ENCODE measurements around the gene GIPR. TPM values are rescaled to one million over a fixed set of nuclear protein-coding genes. Genes with fewer than 3 reads are reported as not detected.

The GIPR gene
- total RNA-seq, 4 donors from 2014 or later, result 0.98 TPM; not detected in 3

DNA sequence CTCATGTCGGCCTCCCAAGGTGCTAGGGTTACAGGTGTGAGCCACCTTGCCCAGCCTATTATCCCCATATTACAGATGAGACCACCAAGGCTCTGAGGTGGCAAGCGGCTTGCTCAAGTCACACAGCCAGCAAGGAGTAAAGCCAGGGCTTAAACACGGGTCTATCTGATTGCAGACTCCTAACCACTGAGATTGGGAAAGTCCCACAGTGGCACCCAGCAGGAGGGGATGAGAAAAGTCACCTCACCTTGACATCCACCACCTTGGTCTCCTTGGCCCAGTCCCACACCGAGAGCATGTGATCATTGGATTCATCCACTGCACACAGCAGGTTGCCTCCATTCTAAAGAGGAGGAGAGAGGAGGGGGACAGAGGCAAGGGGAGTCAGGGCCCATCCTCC lies 38.3 kb upstream of the GIPR start:
- DNase-seq, result no peak
- Histone ChIP-seq H3K4me1 (no peaks in the 10 kb centered on the region), H3K27ac (no peak overlapping the region), H3K36me3 (no peaks in the 10 kb centered on the region), H3K9me3 (no peaks in the 10 kb centered on the region), H3K4me3 (no peak overlapping the region), H3K27me3 (no peaks in the 10 kb centered on the region)
- no peak for TF ChIP-seq POLR2A (IDR thresholded peaks at IDR 0.05)
- TF ChIP-seq, protein P1, sequence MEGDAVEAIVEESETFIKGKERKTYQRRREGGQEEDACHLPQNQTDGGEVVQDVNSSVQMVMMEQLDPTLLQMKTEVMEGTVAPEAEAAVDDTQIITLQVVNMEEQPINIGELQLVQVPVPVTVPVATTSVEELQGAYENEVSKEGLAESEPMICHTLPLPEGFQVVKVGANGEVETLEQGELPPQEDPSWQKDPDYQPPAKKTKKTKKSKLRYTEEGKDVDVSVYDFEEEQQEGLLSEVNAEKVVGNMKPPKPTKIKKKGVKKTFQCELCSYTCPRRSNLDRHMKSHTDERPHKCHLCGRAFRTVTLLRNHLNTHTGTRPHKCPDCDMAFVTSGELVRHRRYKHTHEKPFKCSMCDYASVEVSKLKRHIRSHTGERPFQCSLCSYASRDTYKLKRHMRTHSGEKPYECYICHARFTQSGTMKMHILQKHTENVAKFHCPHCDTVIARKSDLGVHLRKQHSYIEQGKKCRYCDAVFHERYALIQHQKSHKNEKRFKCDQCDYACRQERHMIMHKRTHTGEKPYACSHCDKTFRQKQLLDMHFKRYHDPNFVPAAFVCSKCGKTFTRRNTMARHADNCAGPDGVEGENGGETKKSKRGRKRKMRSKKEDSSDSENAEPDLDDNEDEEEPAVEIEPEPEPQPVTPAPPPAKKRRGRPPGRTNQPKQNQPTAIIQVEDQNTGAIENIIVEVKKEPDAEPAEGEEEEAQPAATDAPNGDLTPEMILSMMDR (IDR thresholded peaks at IDR 0.05), result no peak
- intact Hi-C loops (cut with DNase I; ENCODE audit: low total_unique reads), result no loop called here

DNA sequence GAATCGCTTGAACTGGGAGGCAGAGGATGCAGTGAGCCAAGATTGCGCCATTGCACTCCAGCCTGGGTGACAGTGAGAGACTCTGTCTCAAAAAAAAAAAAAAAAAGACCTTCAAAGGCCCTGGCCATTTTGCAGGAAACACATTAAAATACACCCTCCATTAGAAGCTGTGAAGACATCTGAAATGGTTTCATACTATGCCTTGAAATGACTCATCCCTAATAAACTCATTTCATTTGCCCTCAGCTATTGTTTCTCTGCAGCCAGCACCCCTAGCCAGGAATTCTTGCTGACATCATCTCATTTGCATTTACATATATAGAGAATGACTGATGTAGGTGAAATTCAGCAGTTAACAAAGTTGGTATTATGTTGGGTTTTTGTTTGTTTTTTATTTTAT lies 37.6 kb upstream of the GIPR start:
- TF ChIP-seq POLR2A (IDR thresholded peaks at IDR 0.05), result no peak
- TF ChIP-seq, protein P1 (IDR thresholded peaks at IDR 0.05), result no peak
- Histone ChIP-seq H3K36me3 (no peaks in the 10 kb centered on the region), H3K27ac (no peak overlapping the region), H3K9me3 (no peaks in the 10 kb centered on the region), H3K4me1 (no peaks in the 10 kb centered on the region), H3K27me3 (no peaks in the 10 kb centered on the region), H3K4me3 (no peak overlapping the region)
- intact Hi-C loops (cut with DNase I; ENCODE audit: low total_unique reads), result no loop called here
- DNase-seq, result no peak

DNA sequence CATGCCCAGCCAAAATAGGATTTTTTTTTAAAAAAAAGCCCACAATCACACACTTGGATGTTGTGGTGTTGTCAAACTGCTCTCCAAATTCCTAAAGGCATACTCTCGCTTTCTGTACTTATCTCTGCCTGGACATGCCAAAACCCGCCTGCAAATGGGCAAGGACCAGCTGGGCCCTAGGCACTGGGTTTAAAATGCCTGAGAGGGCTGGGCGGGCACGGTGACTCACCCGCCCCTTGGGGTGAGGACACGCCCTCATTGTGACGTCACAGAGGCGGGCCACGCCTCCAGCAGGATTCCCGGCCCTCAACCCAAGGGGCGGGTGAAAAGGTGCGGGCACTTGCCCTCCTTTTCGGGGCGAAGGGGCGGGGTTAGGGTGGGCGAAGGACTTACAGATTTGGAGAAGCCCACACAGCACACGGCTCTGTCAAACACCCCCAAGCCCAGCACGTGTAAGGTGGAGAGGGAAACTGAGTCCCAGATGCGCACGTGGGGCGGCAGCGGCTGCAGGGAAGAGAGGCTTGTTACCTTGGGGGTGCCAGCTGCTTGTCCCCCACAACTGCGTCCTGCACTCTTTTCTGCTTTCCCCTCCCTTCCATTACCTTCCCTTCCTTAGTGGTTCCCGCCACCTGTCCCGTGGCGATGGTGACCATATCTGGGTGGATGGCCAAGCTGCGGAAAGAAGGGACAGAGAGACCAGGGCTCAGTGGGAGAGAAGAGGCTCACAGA lies 35.4 kb upstream of the GIPR start:
- Histone ChIP-seq H3K27me3 (no peaks in the 10 kb centered on the region), H3K4me3 (no peak overlapping the region), H3K27ac (no peak overlapping the region), H3K9me3 (no peaks in the 10 kb centered on the region), H3K36me3 (no peaks in the 10 kb centered on the region), H3K4me1 (no peaks in the 10 kb centered on the region)
- TF ChIP-seq POLR2A (IDR thresholded peaks at IDR 0.05), result no peak
- peak; percentile 30 to 51 for DNase-seq
- intact Hi-C loops (cut with DNase I; ENCODE audit: low total_unique reads), result no loop called here

DNA sequence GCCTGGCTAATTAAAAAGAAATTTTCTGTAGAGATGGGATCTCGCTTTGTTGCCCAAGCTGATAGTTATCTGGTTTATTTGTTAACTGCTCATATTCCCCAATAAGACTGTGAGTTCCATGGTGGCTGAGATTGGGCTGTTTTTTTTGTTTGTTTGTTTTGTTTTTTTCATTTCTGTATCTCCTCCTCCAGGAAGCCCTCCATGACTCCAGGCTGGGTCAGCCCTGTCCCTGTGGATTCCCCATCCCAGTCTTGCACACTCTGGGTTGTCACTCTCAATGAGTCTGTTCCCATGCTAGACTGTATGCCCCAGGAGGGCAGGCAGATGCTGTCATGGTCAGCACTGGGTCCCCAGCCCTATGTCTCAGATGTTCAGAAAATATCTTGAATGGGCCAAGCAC lies 31.7 kb upstream of the GIPR start:
- TF ChIP-seq POLR2A (IDR thresholded peaks at IDR 0.05), result no peak
- TF ChIP-seq, protein P1 (IDR thresholded peaks at IDR 0.05), result no peak
- no peak overlapping the region for H3K4me3 ChIP-seq
- H3K36me3 ChIP-seq, result no peaks in the 10 kb centered on the region
- H3K4me1 ChIP-seq, result peaks cover 0 to 8% of the 10 kb centered on the region in 2 donors
- DNase-seq, result no peak
- no peak overlapping the region for H3K27ac ChIP-seq
- no peaks in the 10 kb centered on the region for H3K9me3 ChIP-seq
- intact Hi-C loops (cut with DNase I; ENCODE audit: low total_unique reads), result no loop called here
- no peaks in the 10 kb centered on the region for H3K27me3 ChIP-seq

DNA sequence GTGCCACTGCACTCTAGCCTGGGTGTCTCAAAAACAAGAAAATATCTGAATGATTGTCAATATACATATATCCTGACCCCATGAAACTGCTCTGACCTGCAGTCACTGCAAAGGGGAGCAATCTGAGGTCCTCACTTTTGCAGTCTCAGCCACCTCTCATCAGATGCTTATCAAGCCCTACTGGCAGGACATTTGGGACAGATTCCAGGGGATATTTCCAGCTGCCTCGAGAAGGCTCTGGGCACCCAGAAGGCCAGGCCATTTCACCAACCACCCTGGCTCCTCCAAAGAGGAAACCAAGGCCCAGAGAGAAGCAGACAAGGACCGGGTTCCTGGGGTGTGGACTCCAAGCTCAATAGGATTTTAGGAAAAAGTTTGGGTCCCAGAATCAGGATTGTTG lies 31.1 kb upstream of the GIPR start:
- Histone ChIP-seq H3K9me3 (no peaks in the 10 kb centered on the region), H3K27me3 (no peaks in the 10 kb centered on the region), H3K4me1 (peaks cover 0 to 8% of the 10 kb centered on the region in 2 donors), H3K36me3 (no peaks in the 10 kb centered on the region), H3K4me3 (no peak overlapping the region), H3K27ac (no peak overlapping the region)
- intact Hi-C loops (cut with DNase I; ENCODE audit: low total_unique reads), result no loop called here
- no peak for DNase-seq
- no peak for TF ChIP-seq POLR2A (IDR thresholded peaks at IDR 0.05)
- TF ChIP-seq, protein P1 (IDR thresholded peaks at IDR 0.05), result no peak
